GM19240 (cell line): ENCODE measurements around the gene C1QTNF5.
"Not testable (repeated sequence)": the region's sequence is repeated elsewhere in the genome, so short reads cannot be mapped to it uniquely, and the experiment has no call there.

Experiments used
- DNase-seq: peaks from one replicate; pipeline ENCODE4 v3.0.0; 2011; ENCODE audit warnings: low spot score; ENCODE audit not compliant: insufficient read length

The C1QTNF5 gene, protein sequence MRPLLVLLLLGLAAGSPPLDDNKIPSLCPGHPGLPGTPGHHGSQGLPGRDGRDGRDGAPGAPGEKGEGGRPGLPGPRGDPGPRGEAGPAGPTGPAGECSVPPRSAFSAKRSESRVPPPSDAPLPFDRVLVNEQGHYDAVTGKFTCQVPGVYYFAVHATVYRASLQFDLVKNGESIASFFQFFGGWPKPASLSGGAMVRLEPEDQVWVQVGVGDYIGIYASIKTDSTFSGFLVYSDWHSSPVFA

DNA sequence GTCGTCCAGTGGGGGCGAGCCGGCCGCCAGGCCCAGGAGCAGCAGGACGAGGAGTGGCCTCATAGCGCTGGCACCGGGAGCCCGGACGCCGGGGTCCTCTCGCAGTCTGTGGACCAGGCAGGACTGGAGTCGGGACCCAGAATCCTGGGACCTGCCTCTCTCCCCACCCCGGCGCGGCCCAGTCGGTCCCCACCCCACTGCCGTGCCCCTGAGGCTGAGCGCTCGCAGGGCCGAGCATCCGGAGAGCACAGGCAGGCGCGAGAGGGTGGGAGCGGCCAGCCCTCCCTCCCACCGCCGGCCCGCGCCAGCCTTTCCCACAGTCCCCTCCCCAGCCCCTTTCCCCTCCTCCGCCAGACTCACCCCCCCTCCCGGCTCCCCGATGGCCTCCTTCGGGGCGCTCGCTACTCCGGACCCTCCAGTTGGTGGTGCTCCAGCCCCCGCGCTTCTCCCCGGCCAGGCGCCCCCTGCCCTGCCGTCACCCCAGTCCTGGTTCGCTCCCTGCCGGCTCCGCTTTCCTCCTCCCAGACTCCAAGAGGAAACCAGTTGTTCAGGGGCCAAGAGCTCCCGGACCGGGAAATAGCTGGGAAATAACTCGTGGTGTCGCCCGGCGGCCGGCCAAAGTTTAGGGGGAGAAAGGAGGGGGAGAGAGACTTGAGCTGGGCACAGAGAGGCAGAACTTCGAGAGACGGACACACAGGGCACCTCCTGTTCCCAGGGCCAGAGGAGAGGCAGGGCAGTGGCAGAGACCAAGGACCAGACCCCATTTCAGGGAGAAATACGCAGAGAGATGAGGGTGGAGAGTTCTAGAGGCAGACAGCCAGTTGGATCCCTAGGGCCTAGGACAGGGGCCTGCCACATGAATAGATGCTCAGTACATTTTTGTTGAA lies at the start of gene C1QTNF5:
TSS of gene C1QTNF5 (minus strand) at position 549 of the 887 bp plus-strand sequence. CDS start at position 63, 486 bp downstream.
- DNase-seq: no peak

DNA sequence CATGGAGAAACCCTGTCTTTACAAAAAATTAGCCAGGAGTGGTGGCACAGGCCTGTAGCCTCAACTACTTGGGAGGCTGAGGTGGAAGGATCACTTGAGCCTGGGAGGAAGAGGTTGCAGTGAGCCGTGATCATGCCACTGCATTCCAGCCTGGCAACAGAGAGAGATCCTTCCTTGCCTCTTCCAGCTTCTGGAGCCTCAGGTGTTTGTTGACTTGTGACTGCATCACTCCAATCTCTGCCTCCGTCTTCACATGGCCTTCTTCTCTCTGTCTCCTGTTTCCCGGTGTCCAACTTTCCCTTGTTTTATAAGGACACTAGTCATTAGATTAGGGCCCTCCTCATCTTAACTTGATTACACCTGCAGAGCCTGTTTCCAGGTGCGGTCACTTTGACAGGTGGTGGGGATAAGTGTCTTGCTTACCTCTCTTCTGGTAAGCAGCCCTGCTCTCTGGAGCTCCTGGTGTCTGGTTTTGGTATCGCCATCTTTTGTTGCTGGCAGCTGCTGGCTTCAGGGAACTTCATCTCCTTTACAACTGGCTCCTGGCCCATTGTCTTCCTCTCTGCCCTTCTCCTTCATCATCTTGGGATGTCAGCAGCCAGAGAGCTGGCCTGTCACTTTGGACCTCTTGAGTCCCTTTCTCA lies 49.0 kb upstream of the C1QTNF5 start:
- DNase-seq: no peak

DNA sequence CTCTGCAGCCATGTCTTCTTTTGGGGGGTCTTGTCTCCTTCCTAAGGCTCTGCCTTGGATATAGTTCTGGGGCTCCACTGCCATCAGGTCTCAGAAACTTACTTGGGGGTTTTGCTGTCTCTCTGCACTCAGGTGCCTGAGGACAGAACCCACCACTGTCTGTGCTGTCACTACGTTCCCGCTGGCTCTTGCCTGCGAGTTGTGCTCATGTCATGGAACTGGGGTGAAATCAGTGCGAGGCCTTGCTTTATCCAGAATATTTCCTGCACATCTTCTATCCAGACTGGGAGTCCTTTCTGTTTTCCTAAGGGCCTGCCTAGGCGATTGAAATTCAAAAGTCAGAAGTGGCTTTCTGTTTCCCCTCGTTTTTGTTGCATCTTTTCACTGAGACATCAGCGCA lies 47.4 kb upstream of the C1QTNF5 start:
- DNase-seq: no peak

DNA sequence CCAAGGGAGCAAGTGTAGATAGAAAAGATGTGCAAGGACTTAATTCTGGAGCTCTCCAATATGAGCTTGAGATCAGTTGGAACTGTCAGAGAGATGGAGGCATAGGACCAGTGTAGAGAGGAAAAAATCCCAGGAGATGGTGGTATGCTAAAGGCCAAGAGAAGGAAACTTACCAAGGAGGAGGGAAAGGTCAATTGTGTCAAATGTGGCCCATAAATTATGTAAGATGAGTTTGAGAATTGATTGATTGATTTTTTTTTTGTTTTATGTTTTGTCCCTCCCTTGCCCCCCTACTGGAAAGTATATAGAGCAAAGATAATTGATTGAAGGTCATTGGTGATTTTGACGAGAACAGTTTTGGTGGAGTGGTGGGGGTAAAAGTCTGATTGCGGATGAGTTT lies 43.6 kb upstream of the C1QTNF5 start:
- no peak for DNase-seq

DNA sequence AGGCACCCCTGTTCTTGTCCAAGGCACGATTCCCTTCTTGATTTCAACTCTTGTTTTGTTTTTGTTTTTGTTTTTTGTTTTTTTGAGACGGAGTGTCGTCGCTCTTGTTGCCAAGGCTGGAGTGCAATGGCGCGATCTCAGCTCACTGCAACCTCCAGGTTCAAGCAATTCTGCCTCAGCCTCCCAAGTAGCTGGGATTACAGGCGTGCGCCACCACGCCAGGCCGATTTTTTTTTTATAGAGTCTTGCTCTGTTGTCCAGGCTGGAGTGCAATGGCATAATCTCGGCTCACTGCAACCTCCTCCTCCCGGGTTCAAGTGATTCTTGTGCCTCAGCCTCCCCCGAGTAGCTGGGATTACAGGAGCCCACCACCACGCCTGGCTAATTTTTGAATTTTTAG lies 41.8 kb upstream of the C1QTNF5 start:
- not testable (repeated sequence) for DNase-seq

DNA sequence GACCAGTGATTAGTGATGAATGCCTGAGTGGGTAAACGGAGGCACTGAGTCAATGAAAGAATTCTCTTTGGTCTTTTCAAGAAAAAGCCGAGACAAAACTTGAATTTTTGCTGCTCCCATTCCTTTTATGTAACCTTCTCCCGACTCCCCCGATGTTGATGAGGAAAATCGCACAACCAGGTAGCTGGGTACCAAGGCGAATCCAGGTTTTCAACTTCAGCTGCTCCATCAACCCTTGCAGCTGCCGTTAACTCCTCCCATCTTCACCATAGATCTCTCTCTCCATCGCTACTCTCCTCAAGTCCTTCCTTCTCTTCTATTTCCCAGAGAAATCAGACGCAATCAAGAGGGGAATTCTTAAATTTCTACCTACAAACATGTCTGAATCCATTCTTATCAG lies 41.4 kb upstream of the C1QTNF5 start:
- no peak for DNase-seq

GRCh38 chr11:119381181-119381988 lies 40.7 kb upstream of the C1QTNF5 start, which contains the start of gene USP2:
TSS of gene USP2 (minus strand) at chr11:119381690. CDS start at chr11:119373480, 8,210 bp downstream.
- DNase-seq: peak; percentile 90

DNA sequence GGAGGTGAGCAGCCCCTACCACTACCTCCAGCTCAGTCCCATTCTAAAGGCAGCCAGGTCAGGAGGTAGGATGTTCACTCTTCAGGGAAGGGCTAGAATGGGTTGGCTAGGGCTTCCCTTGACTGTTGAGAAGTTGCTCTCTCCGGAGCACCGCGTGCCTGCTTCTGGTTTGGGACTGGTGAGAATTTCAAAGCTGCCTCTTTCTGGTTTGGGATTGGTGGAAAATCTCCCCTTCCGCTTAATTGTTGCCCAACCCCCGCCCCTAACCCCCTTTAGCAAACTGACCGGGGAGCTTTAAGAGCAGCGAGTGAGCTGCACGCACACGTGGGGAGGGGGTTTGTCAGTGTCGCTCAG lies 40.1 kb upstream of the C1QTNF5 start:
- no peak for DNase-seq

DNA sequence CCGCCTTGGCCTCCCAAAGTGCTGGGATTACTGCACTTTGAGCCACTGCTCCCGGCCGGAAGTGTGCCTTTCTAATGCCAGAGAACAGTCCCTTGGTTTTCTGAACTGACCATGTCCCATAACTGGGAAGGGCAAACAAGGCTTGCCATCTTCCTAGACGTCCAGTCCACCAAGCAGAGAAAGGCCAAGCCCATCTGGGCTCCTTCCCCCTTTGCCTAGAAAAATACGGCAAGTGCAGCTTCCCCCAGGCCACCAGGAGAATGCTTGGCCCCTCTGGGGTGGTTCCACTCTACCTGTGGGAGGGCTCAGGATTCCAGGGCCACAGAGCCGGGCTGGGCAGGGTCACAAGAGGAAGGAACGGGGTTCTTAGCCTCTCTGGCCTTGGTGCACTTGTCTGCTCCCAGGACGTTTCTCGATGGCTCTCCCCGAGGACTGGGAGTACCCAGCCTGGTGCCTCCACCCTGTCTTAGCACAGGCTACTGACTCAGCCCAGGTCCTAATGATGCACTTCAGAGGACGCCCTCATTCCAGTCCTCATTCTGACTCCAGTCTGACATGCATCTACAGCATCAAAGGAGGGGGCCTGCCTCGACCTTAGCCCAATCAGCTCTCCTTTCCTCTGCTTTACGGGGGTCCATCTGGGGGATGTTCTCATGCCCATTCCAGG lies 39.6 kb upstream of the C1QTNF5 start:
- DNase-seq: no peak

GRCh38 chr11:119378851-119379465 lies 38.3 kb upstream of the C1QTNF5 start:
- DNase-seq: no peak

GRCh38 chr11:119377961-119378667 lies 37.4 kb upstream of the C1QTNF5 start:
- DNase-seq: no peak

- no peak for DNase-seq
Measured at GRCh38 chr11:119377112-119377901, 36.6 kb upstream of the C1QTNF5 start.

- no peak for DNase-seq
Measured at GRCh38 chr11:119376197-119376847, 35.6 kb upstream of the C1QTNF5 start.

DNA sequence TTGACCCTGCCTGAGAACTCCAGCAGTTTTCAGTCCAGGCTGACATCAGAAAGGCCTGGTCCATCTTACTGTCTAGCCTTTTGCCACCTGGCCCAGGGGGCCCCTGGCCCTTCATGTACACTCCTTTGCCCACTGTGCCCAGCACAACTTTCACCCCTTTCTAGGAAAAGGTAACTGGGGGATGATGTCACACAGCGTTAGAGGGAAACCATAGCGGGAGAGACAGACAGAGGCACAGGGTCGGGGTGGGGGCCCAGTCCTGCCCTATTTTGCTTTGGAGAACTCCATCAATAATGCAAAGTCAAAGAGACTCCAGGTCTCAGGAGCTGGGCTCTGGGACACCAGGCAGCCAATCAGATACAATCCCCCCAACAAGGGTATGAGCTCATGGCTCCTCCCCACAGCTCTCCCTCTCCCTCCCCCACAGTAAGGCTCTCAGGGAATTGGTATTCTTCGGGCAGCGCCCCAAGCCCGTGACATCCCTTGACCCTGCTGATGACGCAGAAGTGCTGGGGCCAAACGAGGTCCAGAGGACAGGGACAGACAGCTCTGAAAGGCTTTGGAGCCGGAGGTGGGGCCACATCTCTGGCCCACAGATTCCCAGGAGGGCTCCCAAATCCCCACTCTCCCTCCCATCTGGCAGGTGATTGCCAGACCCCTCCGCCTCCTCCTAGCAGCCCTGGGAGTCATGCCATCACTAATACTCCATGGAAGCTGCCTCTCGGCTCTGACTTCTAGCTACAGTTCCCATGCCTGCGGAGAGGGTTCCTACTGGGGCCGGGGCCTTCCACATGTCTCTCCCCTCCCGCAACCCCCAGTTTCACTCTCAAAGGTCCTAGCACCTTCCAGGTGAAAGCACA lies 34.9 kb upstream of the C1QTNF5 start:
- DNase-seq: no peak

GRCh38 chr11:119374632-119375336 lies 34.1 kb upstream of the C1QTNF5 start:
- no peak for DNase-seq

GRCh38 chr11:119373921-119374631 lies 33.4 kb upstream of the C1QTNF5 start:
- DNase-seq: no peak
